B cell (primary cell): Measurements from ENCODE around the gene UACA. TPM values are rescaled to one million over a fixed set of nuclear protein-coding genes. Genes with fewer than 3 reads are reported as not detected.

Source experiments
- ATAC-seq: fragments of 200-7000 bp; cut with Tn5 transposase; one replicate; pipeline ENCODE4 v1.10.0; 2021; ENCODE audit warnings: low read depth, mild to moderate bottlenecking, moderate number of reproducible peaks, moderate library complexity
- CTCF ChIA-PET: fragments of 350-600 bp; sonication (Branson Sonifier 250); formaldehyde crosslinking; loops from one replicate; lab custom pipeline; 2021; ENCODE audit warnings: antibody characterized with exemption, inconsistent platforms; lab: Charles Lee
- POLR2A ChIA-PET: fragments of 350-600 bp; sonication (Branson Sonifier 250); formaldehyde crosslinking; loops from one replicate; lab custom pipeline; 2021; ENCODE audit warnings: antibody characterized with exemption; lab: Charles Lee
- DNase-seq: peaks from one replicate; pipeline ENCODE4 v3.0.0; 2013
- H2AFZ ChIP-seq: 2 replicates; pipeline ENCODE4 v1.6.1; 2012; ENCODE audit warnings: mild to moderate bottlenecking, low read depth, low read length; ENCODE audit not compliant: insufficient read depth, poor library complexity, severe bottlenecking
- H3K27ac ChIP-seq, 2 donors: 1 replicate in 1 of 2; 2 replicates in 1 of 2; pipeline ENCODE4 v1.5.1; 2012 to 2013; ENCODE audit warnings: low read length in 2 of 2, mild to moderate bottlenecking in 2 of 2, moderate library complexity in 1 of 2
- H3K27me3 ChIP-seq, 4 experiments: fragments of 200-600 bp in 1 of 4; sonication (generic) in 1 of 4; replicated peaks in 1 of 4; 1 replicate in 2 of 4; 2 replicates in 2 of 4; pipeline versions ENCODE4 v1.6.1 to v1.7.0; 2013 to 2016; ENCODE audit warnings: low read length in 3 of 4, mild to moderate bottlenecking in 2 of 4, mixed read lengths in 1 of 4, moderate library complexity in 1 of 4; ENCODE audit not compliant: insufficient read depth in 4 of 4, control insufficient read depth in 3 of 4; ENCODE audit errors: control extremely low read depth in 1 of 4
- H3K36me3 ChIP-seq, 2 experiments: replicated peaks in 1 of 2; 1 replicate in 1 of 2; 2 replicates in 1 of 2; pipeline versions ENCODE4 v1.6.1 to v1.7.1; 2013; ENCODE audit warnings: low read length in 1 of 2; ENCODE audit not compliant: insufficient read depth in 2 of 2, control insufficient read depth in 1 of 2; ENCODE audit errors: control extremely low read depth in 1 of 2, extremely low read depth in 1 of 2
- H3K4me1 ChIP-seq, 2 donors: fragments of 200-600 bp in 1 of 2; sonication (generic) in 1 of 2; 1 replicate in 1 of 2; 2 replicates in 1 of 2; pipeline versions ENCODE4 v1.5.1 to v1.6.1; 2013 to 2017; ENCODE audit warnings: low read length in 2 of 2; ENCODE audit not compliant: control insufficient read depth in 2 of 2, insufficient read depth in 2 of 2
- H3K4me2 ChIP-seq: replicated peaks from 2 replicates; pipeline ENCODE3; 2012; ENCODE audit warnings: mild to moderate bottlenecking, low read depth, low read length; ENCODE audit not compliant: poor library complexity, severe bottlenecking
- H3K4me3 ChIP-seq, 5 experiments: fragments of 200-600 bp in 1 of 5; sonication (generic) in 1 of 5; 1 replicate in 3 of 5; 2 replicates in 2 of 5; pipeline versions ENCODE4 v1.5.1 to v1.7.0; 2011 to 2016; ENCODE audit warnings: low read length in 4 of 5, mild to moderate bottlenecking in 4 of 5, low read depth in 2 of 5, control low read depth in 1 of 5, moderate library complexity in 1 of 5; ENCODE audit not compliant: insufficient read depth in 1 of 5; ENCODE audit errors: control extremely low read depth in 1 of 5, extremely low read depth in 1 of 5
- H3K79me2 ChIP-seq: fragments of 200-600 bp; sonication (generic); one replicate; pipeline ENCODE4 v1.6.0; 2016; ENCODE audit warnings: low read length; ENCODE audit not compliant: control insufficient read depth, insufficient read depth
- H3K9ac ChIP-seq: fragments of 200-600 bp; sonication (generic); 2 replicates; pipeline ENCODE4 v1.6.1; 2017; ENCODE audit warnings: mild to moderate bottlenecking, low read length, moderate library complexity
- H3K9me3 ChIP-seq, 3 donors: one replicate each; pipeline versions ENCODE4 v1.6.1 to v1.7.1; 2013; ENCODE audit warnings: low read length in 2 of 3; ENCODE audit not compliant: control insufficient read depth in 2 of 3, insufficient read depth in 1 of 3; ENCODE audit errors: control extremely low read depth in 1 of 3
- H4K20me1 ChIP-seq: 2 replicates; pipeline ENCODE4 v1.6.0; 2012; ENCODE audit warnings: mild to moderate bottlenecking, low read length; ENCODE audit not compliant: insufficient read depth, control insufficient read depth, poor library complexity, severe bottlenecking
- H3K27ac Mint-ChIP-seq: one replicate; pipeline ENCODE4 v1.8.0; 2021; ENCODE audit warnings: mixed read lengths
- H3K27me3 Mint-ChIP-seq: one replicate; pipeline ENCODE4 v1.8.0; 2021; ENCODE audit warnings: mixed read lengths
- H3K4me1 Mint-ChIP-seq: one replicate; pipeline ENCODE4 v1.8.0; 2021; ENCODE audit warnings: mixed read lengths
- H3K4me3 Mint-ChIP-seq: one replicate; pipeline ENCODE4 v1.8.0; 2021; ENCODE audit warnings: mixed read lengths
- H3K9me3 Mint-ChIP-seq: one replicate; pipeline ENCODE4 v1.8.0; 2022; ENCODE audit warnings: mixed read lengths; ENCODE audit not compliant: insufficient read depth
- CTCF ChIP-seq: fragments of 200-600 bp; IDR thresholded peaks from one replicate; pipeline ENCODE4 v1.8.0; 2022; ENCODE audit warnings: antibody characterized with exemption, mild to moderate bottlenecking
- EZH2 ChIP-seq: IDR thresholded peaks from 2 replicates; pipeline ENCODE4 v1.6.1; 2012; ENCODE audit warnings: borderline replicate concordance, low read depth, mild to moderate bottlenecking, moderate library complexity, low read length; ENCODE audit not compliant: insufficient read depth, poor library complexity, severe bottlenecking
- WGBS: methylation state at CpG from one replicate; pipeline ENCODE4 v1.1.5; 2013; ENCODE audit warnings: missing lambda C conversion rate; ENCODE audit not compliant: insufficient coverage; 5-methylcytosine and 5-hydroxymethylcytosine counted together
- intact Hi-C: fragments of 100-400 bp; cut with micrococcal nuclease; formaldehyde crosslinking; loops from one replicate; pipeline ENCODE4 v1.10.0; 2022
- polyA plus RNA-seq: library from polyadenylated mRNA; depleted of rRNA; stranded (reverse); fragments of >200 nt; gene quantifications from 2 replicates; pipeline ENCODE4 v1.2.3, GENCODE V29; 2012
- total RNA-seq, 2 donors: library from RNA; stranded (reverse); fragments of 120-200 nt in 1 of 2; gene quantifications; 1 replicate in 1 of 2; 2 replicates in 1 of 2; pipeline versions ENCODE4 v1.2.3 to v1.2.4, GENCODE V29; 2013 to 2022

Gene UACA
- total and polyA plus RNA-seq, 2 donors (not counting 1 experiment from before 2014, with no cell fraction given) = 2.7 to 3.3 TPM

DNA sequence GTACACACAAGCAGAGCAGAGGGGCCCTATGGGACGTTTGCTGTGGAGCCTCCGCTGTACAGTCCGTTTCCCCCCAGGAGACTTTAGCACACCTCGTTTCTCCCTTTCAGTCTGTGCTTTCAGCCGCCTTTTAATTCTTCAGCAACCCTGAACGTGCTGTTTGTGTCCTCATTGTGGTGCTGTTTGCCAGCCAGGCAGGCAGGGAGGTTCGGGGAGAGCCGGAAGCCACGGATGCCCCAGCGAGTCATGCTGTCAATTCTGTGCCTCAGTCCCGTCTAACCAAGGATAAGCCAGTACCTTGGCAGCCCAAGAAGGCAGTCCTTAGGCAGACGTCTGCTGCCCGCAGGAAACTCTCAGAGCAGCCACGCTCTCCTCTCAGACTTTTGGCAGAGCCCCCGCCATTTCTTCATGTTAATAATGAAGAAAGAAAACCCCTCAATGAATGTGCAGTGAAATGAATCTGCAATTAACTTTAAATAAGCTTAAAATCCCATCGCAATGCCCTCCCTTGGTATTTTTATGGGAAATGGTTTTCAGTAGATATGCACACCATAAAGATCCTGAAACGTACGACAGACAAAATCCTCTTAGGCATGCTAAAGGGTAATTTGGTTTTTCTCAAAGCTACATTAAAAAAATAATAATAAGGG lies 158.6 kb downstream of the UACA start:
- H3K9ac ChIP-seq = no peak overlapping the region
- H3K36me3 ChIP-seq = no peaks in the 10 kb centered on the region
- H3K27ac ChIP-seq = no peak overlapping the region
- peaks cover 16% of the 10 kb centered on the region for H3K27me3 Mint-ChIP-seq
- no peaks in the 10 kb centered on the region for H3K79me2 ChIP-seq
- no peak for ATAC-seq
- CTCF ChIA-PET = interaction anchor here (1.3 kb wide), 1 partner anchor 73 kb away, joined by 3 read pairs; no protein-coding TSS in a partner anchor
- POLR2A ChIA-PET = no interaction called here
- peaks cover under 1% of the 10 kb centered on the region for H3K9me3 Mint-ChIP-seq
- H3K4me3 ChIP-seq = no peak overlapping the region
- H3K27ac Mint-ChIP-seq = no peak overlapping the region
- H3K27me3 ChIP-seq = no peaks in the 10 kb centered on the region
- TF ChIP-seq CTCF (no peak), EZH2 (no peak)
- H3K9me3 ChIP-seq = no peaks in the 10 kb centered on the region
- H4K20me1 ChIP-seq = no peaks in the 10 kb centered on the region
- H3K4me1 ChIP-seq = no peaks in the 10 kb centered on the region
- H2AFZ ChIP-seq = no peak overlapping the region
- 72% methylated on average over 11 of the region's 18 CpGs for WGBS
- no peak overlapping the region for H3K4me3 Mint-ChIP-seq
- no peaks in the 10 kb centered on the region for H3K4me1 Mint-ChIP-seq
- no peak overlapping the region for H3K4me2 ChIP-seq
- DNase-seq = no peak
- intact Hi-C loops = no loop called here

Other genes starting within 250 kb of the UACA start
- not detected in 2 replicates for gene LARP6, start 90.6 kb upstream of the UACA start, total RNA-seq
- gene LARP6, start 90.6 kb upstream of the UACA start, polyA plus RNA-seq = not detected in 2 replicates
- 0.36 and 0.37 TPM in 2 replicates for gene THAP10, start 128.9 kb upstream of the UACA start, total RNA-seq
- gene THAP10, start 128.9 kb upstream of the UACA start, polyA plus RNA-seq = 0.07 TPM in 1 of 2 replicates, not detected in the other
- gene LRRC49, start 129.3 kb upstream of the UACA start, total RNA-seq = 0.49 and 1.4 TPM in 2 replicates
- 0.22 TPM in 1 of 2 replicates, not detected in the other for gene LRRC49, start 129.3 kb upstream of the UACA start, polyA plus RNA-seq